PC-3 (cell line): Measurements from ENCODE around the gene KCNIP4. TPM values are rescaled to one million over a fixed set of nuclear protein-coding genes. Genes with fewer than 3 reads are reported as not detected.

ENCODE experiments used
- ATAC-seq: fragments of 200-7000 bp; cut with Tn5 transposase; 2 replicates; pipeline ENCODE4 v1.9.1; 2020; ENCODE audit warnings: mild to moderate bottlenecking, moderate library complexity
- BruUV-seq: library from RNA; stranded (reverse); fragments of 400-500 nt; replicated peaks from 2 replicates; lab custom pipeline; 2021; lab: Mats Ljungman, UMichigan
- CTCF ChIA-PET: fragments of 300-600 bp; sonication (Branson Sonifier 250); formaldehyde crosslinking; loops from one replicate; lab custom pipeline; 2022; ENCODE audit warnings: antibody characterized with exemption; lab: Charles Lee
- POLR2A ChIA-PET: fragments of 300-600 bp; sonication (Branson Sonifier 250); formaldehyde crosslinking; loops from one replicate; lab custom pipeline; 2022; ENCODE audit warnings: antibody characterized with exemption; ENCODE audit not compliant: unreplicated experiment; lab: Charles Lee
- DNase-seq: peaks from one replicate; pipeline ENCODE4 v3.0.0-alpha.2; 2015
- H2AFZ ChIP-seq: fragments of 300-600 bp; sonication (generic); 2 replicates; pipeline ENCODE4 v1.6.0; 2016; ENCODE audit warnings: antibody characterized with exemption, low read length
- H3F3A ChIP-seq: fragments of 300-600 bp; sonication (generic); one replicate; pipeline ENCODE4 v1.6.0; 2017; ENCODE audit warnings: antibody characterized with exemption, low read length, control low read depth, mild to moderate bottlenecking; ENCODE audit not compliant: unreplicated experiment
- H3K27ac ChIP-seq: fragments of 300-600 bp; sonication (generic); 2 replicates; pipeline ENCODE4 v1.5.1; 2016; ENCODE audit warnings: mild to moderate bottlenecking, low read length
- H3K27me3 ChIP-seq: fragments of 300-600 bp; sonication (generic); 2 replicates; pipeline ENCODE4 v1.6.1; 2016; ENCODE audit warnings: low read length, mixed read lengths
- H3K36me3 ChIP-seq: fragments of 300-600 bp; sonication (generic); 2 replicates; pipeline ENCODE4 v1.6.1; 2016; ENCODE audit warnings: low read depth, mixed run types, low read length, mixed read lengths
- H3K4me1 ChIP-seq: fragments of 300-600 bp; sonication (generic); 2 replicates; pipeline ENCODE4 v1.5.1; 2016; ENCODE audit warnings: low read length; ENCODE audit not compliant: insufficient read depth
- H3K4me2 ChIP-seq: fragments of 300-600 bp; sonication (generic); 2 replicates; pipeline ENCODE4 v1.6.0; 2016; ENCODE audit warnings: low read length
- H3K4me3 ChIP-seq: fragments of 300-600 bp; sonication (generic); 2 replicates; pipeline ENCODE4 v1.5.1; 2016; ENCODE audit warnings: mild to moderate bottlenecking, low read length, mixed read lengths
- H3K79me2 ChIP-seq: fragments of 300-600 bp; sonication (generic); 2 replicates; pipeline ENCODE4 v1.6.1; 2017; ENCODE audit warnings: low read length, mixed read lengths
- H3K9ac ChIP-seq: fragments of 300-600 bp; sonication (generic); 2 replicates; pipeline ENCODE4 v1.6.0; 2016; ENCODE audit warnings: mild to moderate bottlenecking, low read length
- H3K9me2 ChIP-seq: fragments of 300-600 bp; sonication (generic); replicated peaks from 2 replicates; pipeline ENCODE4 v1.6.1; 2016; ENCODE audit warnings: mixed run types, low read length, mixed read lengths
- H3K9me3 ChIP-seq: fragments of 300-600 bp; sonication (generic); 2 replicates; pipeline ENCODE4 v1.6.1; 2016; ENCODE audit warnings: low read length, mixed read lengths
- H4K20me1 ChIP-seq: fragments of 300-600 bp; sonication (generic); 2 replicates; pipeline ENCODE4 v1.6.1; 2016; ENCODE audit warnings: low read length, mixed read lengths
- EZH2 ChIP-seq: fragments of 300-600 bp; sonication (generic); IDR thresholded peaks from one replicate; pipeline ENCODE4 v1.6.1; 2017; ENCODE audit warnings: antibody characterized with exemption, mild to moderate bottlenecking, low read length; ENCODE audit not compliant: unreplicated experiment
- EZH2phosphoT487 ChIP-seq: fragments of 300-600 bp; sonication (generic); IDR thresholded peaks from 2 replicates; pipeline ENCODE4 v1.6.1; 2018; ENCODE audit warnings: mild to moderate bottlenecking, antibody characterized with exemption, low read length, borderline replicate concordance
- intact Hi-C: fragments of 100-400 bp; cut with micrococcal nuclease; formaldehyde crosslinking; loops from 2 replicates; pipeline ENCODE4 v1.9.0; 2023
- total RNA-seq: library from RNA; depleted of rRNA; stranded (reverse); fragments of >200 nt; gene quantifications from 2 replicates; pipeline ENCODE4 v1.2.3, GENCODE V29; 2014
- TF ChIP-seq, protein P1 (sequence below): fragments of 300-600 bp; sonication (generic); conservative IDR thresholded peaks from 2 replicates; pipeline ENCODE4 v1.5.1; 2017; ENCODE audit warnings: antibody characterized with exemption, low read depth, mild to moderate bottlenecking, low read length

The KCNIP4 gene
- total RNA-seq, 1 experiment from 2014 or later = not detected

DNA sequence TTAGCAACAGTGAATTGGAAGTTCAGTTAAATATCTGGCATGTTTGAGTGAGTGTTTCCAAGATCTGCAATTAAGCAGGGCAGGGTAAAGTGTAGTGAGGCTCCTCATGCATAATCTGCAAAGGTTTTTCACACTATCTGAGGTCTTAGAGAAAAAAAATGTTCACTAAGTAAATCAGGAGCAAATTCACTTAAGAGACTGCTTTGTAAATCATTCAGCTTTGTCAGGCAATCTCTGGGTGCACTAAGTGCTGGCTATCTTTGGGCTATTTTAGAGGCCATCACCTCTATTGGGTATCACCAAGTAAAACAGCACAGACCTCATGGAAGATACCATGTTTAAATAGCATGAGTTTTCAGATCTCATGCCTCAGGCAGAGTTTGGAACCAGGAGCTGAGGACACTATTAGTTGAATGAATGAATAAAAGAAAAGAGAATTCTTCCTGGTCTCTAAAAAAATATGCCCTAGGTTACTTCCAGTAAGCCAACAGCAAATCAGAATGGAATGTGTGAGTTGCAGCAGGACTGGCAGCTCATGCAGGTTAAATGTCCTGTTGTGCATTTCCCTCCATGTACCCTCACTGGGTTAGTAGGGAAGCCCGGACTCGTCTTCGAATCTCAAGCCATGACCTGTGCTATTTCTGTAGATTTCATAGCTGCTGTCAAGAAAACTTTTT is 195.3 kb downstream of the KCNIP4 start:
- no TSS peak for BruUV-seq
- Histone ChIP-seq H3K4me2 (no peak overlapping the region), H3K27ac (no peak overlapping the region), H3K9me3 (no peaks in the 10 kb centered on the region), H3K4me3 (no peak overlapping the region), H2AFZ (no peak overlapping the region), H4K20me1 (no peaks in the 10 kb centered on the region), H3K79me2 (no peaks in the 10 kb centered on the region), H3F3A (no peaks in the 10 kb centered on the region), H3K36me3 (no peaks in the 10 kb centered on the region), H3K9ac (no peak overlapping the region), H3K27me3 (peaks cover 6% of the 10 kb centered on the region; the same call in 1 of the 2 replicates), H3K9me2 (no peaks in the 10 kb centered on the region), H3K4me1 (0 out of 2 replicates have a peak, but pooled peaks cover 5% of the 10 kb centered on the region)
- ATAC-seq (no peak), DNase-seq (peak; percentile 28)
- intact Hi-C loops = no loop called here
- ChIA-PET POLR2A (no interaction called here), CTCF (no interaction called here)
- TF ChIP-seq, protein P1, sequence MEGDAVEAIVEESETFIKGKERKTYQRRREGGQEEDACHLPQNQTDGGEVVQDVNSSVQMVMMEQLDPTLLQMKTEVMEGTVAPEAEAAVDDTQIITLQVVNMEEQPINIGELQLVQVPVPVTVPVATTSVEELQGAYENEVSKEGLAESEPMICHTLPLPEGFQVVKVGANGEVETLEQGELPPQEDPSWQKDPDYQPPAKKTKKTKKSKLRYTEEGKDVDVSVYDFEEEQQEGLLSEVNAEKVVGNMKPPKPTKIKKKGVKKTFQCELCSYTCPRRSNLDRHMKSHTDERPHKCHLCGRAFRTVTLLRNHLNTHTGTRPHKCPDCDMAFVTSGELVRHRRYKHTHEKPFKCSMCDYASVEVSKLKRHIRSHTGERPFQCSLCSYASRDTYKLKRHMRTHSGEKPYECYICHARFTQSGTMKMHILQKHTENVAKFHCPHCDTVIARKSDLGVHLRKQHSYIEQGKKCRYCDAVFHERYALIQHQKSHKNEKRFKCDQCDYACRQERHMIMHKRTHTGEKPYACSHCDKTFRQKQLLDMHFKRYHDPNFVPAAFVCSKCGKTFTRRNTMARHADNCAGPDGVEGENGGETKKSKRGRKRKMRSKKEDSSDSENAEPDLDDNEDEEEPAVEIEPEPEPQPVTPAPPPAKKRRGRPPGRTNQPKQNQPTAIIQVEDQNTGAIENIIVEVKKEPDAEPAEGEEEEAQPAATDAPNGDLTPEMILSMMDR = no peak
- no peak for TF ChIP-seq EZH2
- no peak for TF ChIP-seq EZH2phosphoT487

GRCh38 chr4:21752616-21753015 is 196.0 kb downstream of the KCNIP4 start:
- no peaks in the 10 kb centered on the region for H4K20me1 ChIP-seq
- CTCF ChIA-PET = no interaction called here
- no peak overlapping the region for H3K9ac ChIP-seq
- ATAC-seq (no peak), DNase-seq (no peak)
- H3K9me3 ChIP-seq = no peaks in the 10 kb centered on the region
- BruUV-seq = no TSS peak
- H3K79me2 ChIP-seq = no peaks in the 10 kb centered on the region
- 0 out of 2 replicates have a peak, but pooled peaks cover 5% of the 10 kb centered on the region for H3K4me1 ChIP-seq
- no peak overlapping the region for H3K27ac ChIP-seq
- H3K4me3 ChIP-seq = no peak overlapping the region
- peaks cover 8% of the 10 kb centered on the region; the same call in 1 of the 2 replicates for H3K27me3 ChIP-seq
- H2AFZ ChIP-seq = no peak overlapping the region
- H3K9me2 ChIP-seq = no peaks in the 10 kb centered on the region
- no peaks in the 10 kb centered on the region for H3F3A ChIP-seq
- H3K4me2 ChIP-seq = no peak overlapping the region
- TF ChIP-seq, protein P1 = no peak
- TF ChIP-seq EZH2 (no peak), EZH2phosphoT487 (no peak)
- H3K36me3 ChIP-seq = no peaks in the 10 kb centered on the region
- intact Hi-C loops = no loop called here
- POLR2A ChIA-PET = no interaction called here

DNA sequence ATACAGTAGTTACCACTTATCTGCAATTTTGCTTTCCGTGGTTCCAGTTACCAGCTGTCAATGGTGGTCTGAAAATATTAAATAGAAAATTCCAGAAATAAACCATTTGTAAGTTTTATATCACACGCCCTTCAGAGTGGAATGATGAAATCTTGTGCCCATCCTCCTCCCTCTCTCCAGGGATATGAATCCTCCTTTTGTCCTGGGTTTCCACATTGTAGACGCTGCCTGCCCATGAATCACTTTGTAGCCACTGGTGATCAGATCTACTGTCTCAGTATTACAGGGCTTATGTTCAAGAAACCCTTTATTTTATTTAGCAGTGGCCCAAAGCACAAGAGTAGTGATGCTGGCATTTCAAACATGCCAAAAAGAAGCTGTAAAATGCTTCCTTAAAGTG is 198.6 kb downstream of the KCNIP4 start:
- ChIA-PET POLR2A (no interaction called here), CTCF (no interaction called here)
- H3F3A ChIP-seq = no peaks in the 10 kb centered on the region
- DNase-seq = no peak
- H3K27ac ChIP-seq = no peak overlapping the region
- intact Hi-C loops = no loop called here
- H3K9me2 ChIP-seq = no peaks in the 10 kb centered on the region
- no peaks in the 10 kb centered on the region for H3K79me2 ChIP-seq
- 0 out of 2 replicates have a peak, but pooled peaks cover 5% of the 10 kb centered on the region for H3K4me1 ChIP-seq
- H3K9ac ChIP-seq = no peak overlapping the region
- H3K9me3 ChIP-seq = no peaks in the 10 kb centered on the region
- H2AFZ ChIP-seq = no peak overlapping the region
- no peaks in the 10 kb centered on the region for H4K20me1 ChIP-seq
- no TSS peak for BruUV-seq
- H3K4me3 ChIP-seq = no peak overlapping the region
- peaks cover 6% of the 10 kb centered on the region; the same call in 1 of the 2 replicates for H3K27me3 ChIP-seq
- TF ChIP-seq, protein P1 = no peak
- TF ChIP-seq EZH2 = no peak
- no peak for TF ChIP-seq EZH2phosphoT487
- no peak overlapping the region for H3K4me2 ChIP-seq
- H3K36me3 ChIP-seq = no peaks in the 10 kb centered on the region
- ATAC-seq = no peak
